CD4-positive, alpha-beta memory T cell (primary cell): ENCODE data around the gene ZBTB7A. TPM values are rescaled to one million over a fixed set of nuclear protein-coding genes. Genes with fewer than 3 reads are reported as not detected.

Experiments
- CTCF ChIA-PET: fragments of 350-600 bp; sonication (Branson Sonifier 250); formaldehyde crosslinking; loops from one replicate; lab custom pipeline; 2021; ENCODE audit warnings: inconsistent platforms; ENCODE audit not compliant: partially characterized antibody; lab: Charles Lee
- POLR2A ChIA-PET: fragments of 350-600 bp; sonication (Branson Sonifier 250); formaldehyde crosslinking; loops from one replicate; lab custom pipeline; 2021; ENCODE audit not compliant: partially characterized antibody; lab: Charles Lee
- DNase-seq, 5 donors: peaks; one replicate each; pipeline versions ENCODE4 v3.0.0 to v3.0.0-alpha.2; 2020 to 2022; ENCODE audit warnings: mixed read lengths in 1 of 5
- H3K27ac ChIP-seq: one replicate; pipeline ENCODE4 v1.7.0; 2013; ENCODE audit warnings: low read depth, low read length
- H3K27me3 ChIP-seq: 2 replicates; pipeline ENCODE4 v1.7.0; 2013; ENCODE audit warnings: mild to moderate bottlenecking, low read length, moderate library complexity; ENCODE audit not compliant: insufficient read depth
- H3K36me3 ChIP-seq: 2 replicates; pipeline ENCODE4 v1.7.0; 2013; ENCODE audit warnings: mild to moderate bottlenecking, low read length, moderate library complexity; ENCODE audit not compliant: insufficient read depth
- H3K4me1 ChIP-seq: 2 replicates; pipeline ENCODE4 v1.7.0; 2013; ENCODE audit warnings: mild to moderate bottlenecking, low read length, moderate library complexity; ENCODE audit not compliant: insufficient read depth
- H3K4me3 ChIP-seq, 2 donors: one replicate each; pipeline ENCODE4 v1.7.0; 2013; ENCODE audit warnings: low read length in 2 of 2, mild to moderate bottlenecking in 1 of 2
- H3K9me3 ChIP-seq, 2 donors: one replicate each; pipeline ENCODE4 v1.7.0; 2013; ENCODE audit warnings: low read length in 2 of 2, control low read depth in 1 of 2; ENCODE audit not compliant: control insufficient read depth in 1 of 2
- H3K27ac Mint-ChIP-seq, 7 donors: one replicate each; pipeline ENCODE4 v1.8.0; 2020 to 2021; ENCODE audit warnings: mixed read lengths in 7 of 7, mild to moderate bottlenecking in 6 of 7, inconsistent platforms in 3 of 7, moderate library complexity in 3 of 7
- H3K27me3 Mint-ChIP-seq, 2 donors: one replicate each; pipeline ENCODE4 v1.8.0; 2020 to 2021; ENCODE audit warnings: mixed read lengths in 2 of 2
- H3K36me3 Mint-ChIP-seq, 2 donors: one replicate each; pipeline ENCODE4 v1.8.0; 2020 to 2021; ENCODE audit warnings: mixed read lengths in 2 of 2, inconsistent platforms in 1 of 2, mild to moderate bottlenecking in 1 of 2
- H3K4me1 Mint-ChIP-seq, 4 donors: one replicate each; pipeline ENCODE4 v1.8.0; 2020 to 2021; ENCODE audit warnings: mixed read lengths in 4 of 4, mild to moderate bottlenecking in 1 of 4
- H3K4me3 Mint-ChIP-seq, 8 donors: one replicate each; pipeline ENCODE4 v1.8.0; 2020 to 2021; ENCODE audit warnings: mixed read lengths in 8 of 8, mild to moderate bottlenecking in 7 of 8, moderate library complexity in 6 of 8, inconsistent platforms in 3 of 8
- H3K9me3 Mint-ChIP-seq, 8 donors: one replicate each; pipeline ENCODE4 v1.8.0; 2020 to 2021; ENCODE audit warnings: mixed read lengths in 8 of 8, mild to moderate bottlenecking in 5 of 8, inconsistent platforms in 3 of 8, moderate library complexity in 1 of 8
- intact Hi-C: fragments of 100-400 bp; cut with micrococcal nuclease; formaldehyde crosslinking; loops from one replicate; pipeline ENCODE4 v1.15.1; 2023
- polyA plus RNA-seq, 2 donors: library from polyadenylated mRNA; unstranded; fragments of 300-500 nt; fragmentation: Illumina TruSeq; gene quantifications; one replicate each; pipeline ENCODE4 v1.2.3, GENCODE V29; 2021
- total RNA-seq, 2 experiments: library from RNA; stranded (reverse); gene quantifications; one replicate each; pipeline ENCODE4 v1.2.3, GENCODE V29; 2021

ZBTB7A gene
- total and polyA plus RNA-seq, 4 experiments from 2014 or later, result 9.6 to 57.7 (median 52.6) TPM

DNA sequence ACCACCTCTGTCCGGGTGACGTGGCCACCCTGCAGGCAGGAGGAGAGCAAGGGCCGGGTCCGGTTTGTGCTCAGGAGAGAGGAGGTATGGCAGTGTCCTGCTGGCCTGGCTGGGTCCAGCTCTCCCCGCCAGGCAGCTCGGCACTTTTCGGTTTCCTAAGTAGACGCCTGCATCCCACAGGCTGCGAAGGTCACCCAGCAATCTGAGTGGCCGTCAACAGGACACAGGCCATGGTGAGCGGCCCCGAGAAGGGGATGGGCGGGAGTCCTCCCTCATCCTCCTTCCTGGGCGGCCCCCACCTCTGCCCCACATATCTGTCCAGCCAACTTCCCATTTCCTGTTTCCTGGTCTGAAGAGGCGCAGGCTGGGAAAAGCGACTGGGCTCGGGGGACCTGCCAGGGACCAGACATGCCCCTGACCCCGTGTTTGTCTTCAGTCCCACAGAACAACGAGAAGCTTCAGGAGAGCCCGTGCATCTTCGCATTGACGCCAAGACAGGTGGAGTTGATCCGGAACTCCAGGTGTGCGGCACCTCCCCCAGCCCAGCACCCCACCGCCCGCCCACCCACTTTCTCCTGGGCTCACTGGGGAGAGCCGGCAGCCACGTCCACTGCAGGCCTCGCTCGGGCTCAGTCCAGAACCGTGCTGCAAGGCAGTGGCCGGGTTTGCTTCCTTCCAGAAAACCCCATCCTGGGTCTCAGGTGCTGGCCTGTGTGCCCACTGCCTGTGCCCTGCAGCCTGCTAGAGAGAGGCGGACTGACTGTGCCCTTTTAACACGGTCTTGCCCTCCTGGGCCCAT, 42.9 kb downstream of the ZBTB7A start:
- ChIA-PET POLR2A (no interaction called here), CTCF (no interaction called here)
- Mint-ChIP-seq H3K9me3 (peaks cover 0 to 4% (median 0%) of the 10 kb centered on the region in 8 donors), H3K36me3 (peaks cover 18 to 27% of the 10 kb centered on the region in 2 donors), H3K27me3 (no peaks in the 10 kb centered on the region), H3K4me3 (no peak overlapping the region), H3K27ac (peak overlapping the region in 1 of 7 donors; percentile 29), H3K4me1 (peaks cover 0 to 7% (median 3%) of the 10 kb centered on the region in 4 donors)
- no peaks in the 10 kb centered on the region for H3K9me3 ChIP-seq
- no peak overlapping the region for H3K27ac ChIP-seq
- no peaks in the 10 kb centered on the region for H3K27me3 ChIP-seq
- no peaks in the 10 kb centered on the region for H3K4me1 ChIP-seq
- no peak for DNase-seq
- H3K4me3 ChIP-seq, result no peak overlapping the region
- intact Hi-C loops, result no loop called here
- H3K36me3 ChIP-seq, result peaks cover 4% of the 10 kb centered on the region

DNA sequence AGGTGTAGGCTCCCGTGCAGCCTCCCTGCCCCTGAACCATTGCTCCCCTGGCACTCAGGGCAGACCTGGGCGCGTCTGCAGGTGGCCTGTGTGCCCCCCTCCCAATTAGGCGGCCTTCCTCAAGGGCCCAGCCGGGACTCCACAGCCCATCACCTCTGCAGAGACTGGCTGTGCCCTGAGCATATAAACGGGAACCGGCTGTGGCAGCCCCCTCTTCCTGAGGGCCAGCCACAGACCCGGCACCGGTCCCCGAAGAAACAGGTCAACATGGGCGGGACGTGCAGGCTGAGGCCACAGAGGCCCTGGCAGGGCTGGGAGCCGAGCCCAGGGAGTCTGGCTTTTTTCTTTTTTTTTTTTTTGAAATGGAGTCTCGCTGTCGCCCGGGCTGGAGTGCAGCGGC, 47.1 kb downstream of the ZBTB7A start:
- DNase-seq, result no peak
- Histone ChIP-seq H3K36me3 (peaks cover 4% of the 10 kb centered on the region), H3K4me1 (peaks cover 4% of the 10 kb centered on the region), H3K27me3 (no peaks in the 10 kb centered on the region), H3K9me3 (no peaks in the 10 kb centered on the region), H3K4me3 (no peak overlapping the region), H3K27ac (no peak overlapping the region)
- Mint-ChIP-seq H3K4me3 (no peak overlapping the region), H3K36me3 (peaks cover 18 to 28% of the 10 kb centered on the region in 2 donors), H3K4me1 (peaks cover 4 to 18% (median 6%) of the 10 kb centered on the region in 4 donors), H3K27me3 (no peaks in the 10 kb centered on the region), H3K27ac (no peak overlapping the region), H3K9me3 (peaks cover 0 to 4% (median 0%) of the 10 kb centered on the region in 8 donors)
- POLR2A ChIA-PET, result no interaction called here
- intact Hi-C loops, result no loop called here
- CTCF ChIA-PET, result no interaction called here

- no peak overlapping the region for H3K27ac ChIP-seq
- H3K27me3 ChIP-seq, result no peaks in the 10 kb centered on the region
- peaks cover 4 to 23% (median 6%) of the 10 kb centered on the region in 4 donors for H3K4me1 Mint-ChIP-seq
- peaks cover 10% of the 10 kb centered on the region for H3K4me1 ChIP-seq
- H3K27ac Mint-ChIP-seq, result peak overlapping the region in 1 of 7 donors; percentile 46
- no peak overlapping the region for H3K4me3 Mint-ChIP-seq
- no peaks in the 10 kb centered on the region for H3K27me3 Mint-ChIP-seq
- ChIA-PET POLR2A (no interaction called here), CTCF (no interaction called here)
- peaks cover 18 to 24% of the 10 kb centered on the region in 2 donors for H3K36me3 Mint-ChIP-seq
- H3K36me3 ChIP-seq, result peaks cover 3% of the 10 kb centered on the region
- H3K9me3 Mint-ChIP-seq, result peaks cover 0 to 4% (median 0%) of the 10 kb centered on the region in 8 donors
- intact Hi-C loops, result no loop called here
- DNase-seq, result no peak
- H3K9me3 ChIP-seq, result no peaks in the 10 kb centered on the region
- H3K4me3 ChIP-seq, result no peak overlapping the region
These were observed 47.8 kb downstream of the ZBTB7A start for GRCh38 chr19:4018775-4019504.

GRCh38 chr19:4018140-4018613, 48.5 kb downstream of the ZBTB7A start:
- H3K4me1 Mint-ChIP-seq, result peaks cover 4 to 26% (median 6%) of the 10 kb centered on the region in 4 donors
- H3K36me3 ChIP-seq, result peaks cover 10% of the 10 kb centered on the region
- H3K27me3 ChIP-seq, result no peaks in the 10 kb centered on the region
- no peak overlapping the region for H3K4me3 Mint-ChIP-seq
- no peaks in the 10 kb centered on the region for H3K27me3 Mint-ChIP-seq
- no peak overlapping the region for H3K4me3 ChIP-seq
- ChIA-PET POLR2A (no interaction called here), CTCF (no interaction called here)
- no peaks in the 10 kb centered on the region for H3K9me3 ChIP-seq
- DNase-seq, result no peak
- peak overlapping the region in 1 of 7 donors; percentile 18 for H3K27ac Mint-ChIP-seq
- H3K36me3 Mint-ChIP-seq, result peaks cover 18 to 21% of the 10 kb centered on the region in 2 donors
- peaks cover 13% of the 10 kb centered on the region for H3K4me1 ChIP-seq
- intact Hi-C loops, result no loop called here
- no peak overlapping the region for H3K27ac ChIP-seq
- peaks cover 0 to 4% (median 0%) of the 10 kb centered on the region in 8 donors for H3K9me3 Mint-ChIP-seq

GRCh38 chr19:4016903-4017638, 49.6 kb downstream of the ZBTB7A start:
- Mint-ChIP-seq H3K27ac (peak overlapping the region in 2 of 7 donors; percentile 18 to 31), H3K4me1 (peaks cover 4 to 36% (median 11%) of the 10 kb centered on the region in 4 donors), H3K9me3 (peaks cover 0 to 4% (median 0%) of the 10 kb centered on the region in 8 donors), H3K4me3 (no peak overlapping the region), H3K36me3 (peaks cover 16 to 28% of the 10 kb centered on the region in 2 donors), H3K27me3 (no peaks in the 10 kb centered on the region)
- intact Hi-C loops, result no loop called here
- Histone ChIP-seq H3K4me3 (no peak overlapping the region), H3K36me3 (peaks cover 10% of the 10 kb centered on the region), H3K27ac (no peak overlapping the region), H3K9me3 (no peaks in the 10 kb centered on the region), H3K4me1 (peaks cover 13% of the 10 kb centered on the region), H3K27me3 (no peaks in the 10 kb centered on the region)
- DNase-seq, result no peak
- ChIA-PET CTCF (no interaction called here), POLR2A (no interaction called here)

- Histone ChIP-seq H3K4me1 (peaks cover 14% of the 10 kb centered on the region), H3K27ac (no peak overlapping the region), H3K4me3 (no peak overlapping the region), H3K27me3 (no peaks in the 10 kb centered on the region), H3K36me3 (peaks cover 10% of the 10 kb centered on the region), H3K9me3 (no peaks in the 10 kb centered on the region)
- Mint-ChIP-seq H3K9me3 (peaks cover 0 to 4% (median 0%) of the 10 kb centered on the region in 8 donors), H3K4me3 (no peak overlapping the region), H3K36me3 (peaks cover 12 to 25% of the 10 kb centered on the region in 2 donors), H3K4me1 (peaks cover 2 to 37% (median 10%) of the 10 kb centered on the region in 4 donors), H3K27ac (peak overlapping the region in 1 of 7 donors; percentile 23), H3K27me3 (no peaks in the 10 kb centered on the region)
- DNase-seq, result no peak
- intact Hi-C loops, result no loop called here
- ChIA-PET POLR2A (no interaction called here), CTCF (no interaction called here)
These were observed 50.2 kb downstream of the ZBTB7A start for GRCh38 chr19:4016486-4016885.
